Liver (tissue), 9 donors: Measurements from ENCODE around the gene ANKFN1. TPM values are rescaled to one million over a fixed set of nuclear protein-coding genes. Genes with fewer than 3 reads are reported as not detected.

Experiments used
- DNase-seq: peaks from one replicate; pipeline ENCODE4 v3.0.0-alpha.2; 2017; ENCODE audit warnings: low spot score
- H3K27ac ChIP-seq, 2 donors: one replicate each; pipeline ENCODE4 v1.7.0; 2013; ENCODE audit warnings: inconsistent platforms in 2 of 2, low read length in 2 of 2, control low read depth in 1 of 2, low read depth in 1 of 2, mild to moderate bottlenecking in 1 of 2
- H3K27me3 ChIP-seq, 4 donors: one replicate each; pipeline versions ENCODE4 v1.6.1 to v1.7.0; 2013; ENCODE audit warnings: low read length in 3 of 4, inconsistent platforms in 1 of 4, mild to moderate bottlenecking in 1 of 4, moderate library complexity in 1 of 4; ENCODE audit not compliant: control insufficient read depth in 4 of 4, insufficient read depth in 4 of 4
- H3K36me3 ChIP-seq, 4 donors: one replicate each; pipeline versions ENCODE4 v1.6.1 to v1.7.0; 2013; ENCODE audit warnings: low read length in 3 of 4, mild to moderate bottlenecking in 3 of 4, low read depth in 1 of 4, moderate library complexity in 1 of 4; ENCODE audit not compliant: control insufficient read depth in 4 of 4, insufficient read depth in 3 of 4
- H3K4me1 ChIP-seq, 4 donors: one replicate each; pipeline versions ENCODE4 v1.6.1 to v1.7.0; 2013; ENCODE audit warnings: low read length in 3 of 4, mild to moderate bottlenecking in 3 of 4, moderate library complexity in 1 of 4; ENCODE audit not compliant: control insufficient read depth in 4 of 4, insufficient read depth in 4 of 4
- H3K4me3 ChIP-seq, 3 donors: one replicate each; pipeline versions ENCODE4 v1.6.1 to v1.7.0; 2013; ENCODE audit warnings: low read length in 3 of 3, control low read depth in 1 of 3, low read depth in 1 of 3, mild to moderate bottlenecking in 1 of 3
- H3K9ac ChIP-seq, 2 donors: one replicate each; pipeline ENCODE4 v1.7.0; 2013; ENCODE audit warnings: low read length in 2 of 2, mild to moderate bottlenecking in 2 of 2, moderate library complexity in 2 of 2, control low read depth in 1 of 2, low read depth in 1 of 2
- H3K9me3 ChIP-seq, 4 donors: one replicate each; pipeline versions ENCODE4 v1.6.1 to v1.7.0; 2013; ENCODE audit warnings: low read length in 3 of 4; ENCODE audit not compliant: control insufficient read depth in 4 of 4
- ATF3 ChIP-seq: IDR thresholded peaks from 2 replicates; pipeline ENCODE4 v1.6.1; 2016; ENCODE audit warnings: antibody characterized with exemption
- CTCF ChIP-seq: fragments of 150-350 bp; IDR thresholded peaks from 2 replicates; pipeline ENCODE4 v1.5.1; 2017; ENCODE audit warnings: improper control_type of control experiment, low read depth, low read length; ENCODE audit not compliant: missing input control
- FOXA2 ChIP-seq: IDR thresholded peaks from 2 replicates; pipeline ENCODE4 v1.6.1; 2016; ENCODE audit warnings: antibody characterized with exemption
- GABPA ChIP-seq, 2 donors: IDR thresholded peaks in 1 of 2; conservative IDR thresholded peaks in 1 of 2; 2 replicates each; pipeline ENCODE4 v1.6.1; 2016; ENCODE audit warnings: antibody characterized with exemption in 2 of 2, mild to moderate bottlenecking in 1 of 2, moderate library complexity in 1 of 2
- HNF4A ChIP-seq, 2 donors: conservative IDR thresholded peaks; 2 replicates each; pipeline ENCODE4 v1.6.1; 2016; ENCODE audit warnings: antibody characterized with exemption in 2 of 2, mild to moderate bottlenecking in 2 of 2
- HNF4G ChIP-seq: IDR thresholded peaks from 2 replicates; pipeline ENCODE4 v1.6.1; 2016; ENCODE audit warnings: antibody characterized with exemption
- JUND ChIP-seq, 2 donors: IDR thresholded peaks; 2 replicates each; pipeline ENCODE4 v1.6.1; 2016; ENCODE audit warnings: antibody characterized with exemption in 2 of 2
- NR2F2 ChIP-seq: IDR thresholded peaks from 2 replicates; pipeline ENCODE4 v1.6.1; 2016; ENCODE audit warnings: antibody characterized with exemption
- RAD21 ChIP-seq, 2 donors: IDR thresholded peaks; 2 replicates each; pipeline ENCODE4 v1.6.1; 2016; ENCODE audit warnings: antibody characterized with exemption in 2 of 2, mild to moderate bottlenecking in 2 of 2
- RXRA ChIP-seq, 2 donors: IDR thresholded peaks; 2 replicates each; pipeline ENCODE4 v1.6.1; 2017 to 2018; ENCODE audit warnings: antibody characterized with exemption in 2 of 2, mild to moderate bottlenecking in 1 of 2
- TAF1 ChIP-seq: conservative IDR thresholded peaks from 2 replicates; pipeline ENCODE4 v1.6.1; 2016; ENCODE audit warnings: antibody characterized with exemption, mild to moderate bottlenecking
- YY1 ChIP-seq: IDR thresholded peaks from 2 replicates; pipeline ENCODE4 v1.6.1; 2016; ENCODE audit warnings: antibody characterized with exemption, mild to moderate bottlenecking
- ZBTB33 ChIP-seq: IDR thresholded peaks from 2 replicates; pipeline ENCODE4 v1.6.1; 2016; ENCODE audit warnings: antibody characterized with exemption
- WGBS: extraction: QIAGEN DNeasy Blood & Tissue Kit; methylation state at CpG from one replicate; pipeline ENCODE4 v1.1.7; 2013; 5-methylcytosine and 5-hydroxymethylcytosine counted together
- polyA plus RNA-seq, 2 donors: library from polyadenylated mRNA; stranded (reverse) in 1 of 2; unstranded in 1 of 2; fragments of 200-250 nt in 1 of 2; fragments of >200 nt in 1 of 2; fragmentation: Nextera tagmentation in 1 of 2; extraction: Ambion mirVana in 1 of 2; gene quantifications; one replicate each; pipeline versions ENCODE4 v1.2.1 to v1.2.3, GENCODE V29; 2013 to 2015
- total RNA-seq, 2 donors: library from RNA; depleted of rRNA; stranded (reverse); fragments of >200 nt; gene quantifications; one replicate each; pipeline ENCODE4 v1.2.3, GENCODE V29; 2014
- TF ChIP-seq, protein P1 (sequence below): IDR thresholded peaks from 2 replicates; pipeline ENCODE4 v1.6.1; 2016; ENCODE audit warnings: antibody characterized with exemption
- donor health status: healthy.
- donor health status: healthy.
- donor health status: healthy.
- donor health status: healthy.
- donor health status: healthy.

Gene ANKFN1
- total and polyA plus RNA-seq, 4 donors: not detected

DNA sequence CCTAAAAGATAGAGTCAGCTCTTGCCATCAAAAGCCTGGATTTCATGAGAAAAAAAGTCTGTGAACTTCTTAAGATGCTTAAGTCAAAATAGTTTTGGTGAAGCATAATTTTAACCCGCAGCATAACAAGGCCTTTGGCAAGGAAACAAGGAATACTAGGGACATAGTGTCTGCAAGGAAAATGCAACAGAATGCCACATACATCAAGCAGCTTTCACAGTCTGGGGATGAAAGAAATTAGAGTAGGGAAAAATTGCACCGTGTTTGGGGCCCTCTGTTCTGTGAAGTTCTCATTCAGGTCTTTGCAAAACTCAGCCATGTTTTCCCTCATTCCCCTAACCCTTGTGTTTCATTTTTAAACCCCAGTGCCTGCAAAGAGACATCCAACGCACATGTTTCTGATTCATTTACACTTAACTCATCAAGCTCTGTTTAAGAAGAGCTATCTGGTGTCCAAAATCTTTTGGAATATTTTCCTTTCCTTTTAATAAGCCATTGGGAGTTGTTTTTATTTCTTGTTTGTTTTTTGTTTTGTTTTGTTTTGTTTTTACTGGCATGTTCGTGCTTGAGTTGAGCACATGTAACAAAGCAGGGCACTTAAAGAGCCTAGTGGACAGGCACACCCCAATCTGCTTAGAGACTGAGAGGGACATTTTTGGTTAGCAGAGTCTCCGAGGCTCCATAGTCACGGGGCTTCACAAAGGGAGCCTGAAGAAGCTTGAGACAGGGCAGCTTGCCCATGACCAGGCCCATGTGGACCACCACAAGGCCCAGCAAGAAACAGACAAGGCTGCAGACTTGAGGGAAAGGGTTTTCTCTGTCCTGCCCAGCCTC lies 116.5 kb downstream of the ANKFN1 start:
- H3K27ac ChIP-seq: no peak overlapping the region
- WGBS: 81% methylated on average over 6 of the region's 6 CpGs
- H3K4me3 ChIP-seq: no peak overlapping the region
- no peaks in the 10 kb centered on the region for H3K4me1 ChIP-seq
- no peak for TF ChIP-seq TAF1
- no peak for TF ChIP-seq ZBTB33
- no peak for TF ChIP-seq RAD21 (IDR thresholded peaks at IDR 0.05)
- TF ChIP-seq NR2F2: no peak
- TF ChIP-seq GABPA (IDR thresholded peaks at IDR 0.05 in 1 of 2, conservative IDR thresholded peaks at IDR 0.05 in 1 of 2): no peak
- no peak for TF ChIP-seq YY1
- TF ChIP-seq HNF4A (conservative IDR thresholded peaks at IDR 0.05): no peak
- no peak for TF ChIP-seq HNF4G
- TF ChIP-seq JUND (IDR thresholded peaks at IDR 0.05): no peak
- no peak for TF ChIP-seq RXRA (IDR thresholded peaks at IDR 0.05)
- no peak for TF ChIP-seq ATF3
- peaks cover 0 to 3% (median 0%) of the 10 kb centered on the region in 4 donors for H3K27me3 ChIP-seq
- H3K9me3 ChIP-seq: no peaks in the 10 kb centered on the region
- H3K36me3 ChIP-seq: no peaks in the 10 kb centered on the region
- no peak overlapping the region for H3K9ac ChIP-seq
- DNase-seq: no peak

DNA sequence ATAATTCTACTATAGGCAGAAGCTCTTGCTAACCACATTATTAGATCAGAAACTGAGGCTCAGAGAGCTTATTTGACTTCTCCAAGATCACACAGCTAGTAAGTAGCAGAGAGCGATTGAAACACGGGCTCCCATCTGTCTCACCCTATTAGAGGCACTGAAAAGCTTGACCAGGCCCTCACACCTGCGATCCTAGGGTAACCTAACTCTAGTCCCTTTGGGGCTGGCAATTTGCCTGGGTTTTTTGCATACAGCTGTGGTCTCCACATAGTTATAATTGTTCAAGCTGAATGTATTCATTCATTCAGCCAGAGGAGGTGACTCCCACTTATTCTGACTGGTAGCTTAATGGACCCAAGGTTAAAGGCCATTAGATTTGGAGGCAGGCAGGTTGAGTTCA lies 121.2 kb downstream of the ANKFN1 start:
- DNase-seq: no peak
- no peak for TF ChIP-seq FOXA2
- TF ChIP-seq JUND (IDR thresholded peaks at IDR 0.05): no peak
- no peak for TF ChIP-seq RAD21 (IDR thresholded peaks at IDR 0.05)
- no peak for TF ChIP-seq YY1
- TF ChIP-seq, protein P1, sequence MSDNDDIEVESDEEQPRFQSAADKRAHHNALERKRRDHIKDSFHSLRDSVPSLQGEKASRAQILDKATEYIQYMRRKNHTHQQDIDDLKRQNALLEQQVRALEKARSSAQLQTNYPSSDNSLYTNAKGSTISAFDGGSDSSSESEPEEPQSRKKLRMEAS: no peak
- TF ChIP-seq CTCF: no peak
- no peak for TF ChIP-seq HNF4A (conservative IDR thresholded peaks at IDR 0.05)
- no peak for TF ChIP-seq NR2F2
- TF ChIP-seq HNF4G: no peak
- H3K9ac ChIP-seq: no peak overlapping the region
- H3K36me3 ChIP-seq: no peaks in the 10 kb centered on the region
- H3K4me1 ChIP-seq: no peaks in the 10 kb centered on the region
- H3K27ac ChIP-seq: no peak overlapping the region
- no peak overlapping the region for H3K4me3 ChIP-seq
- no peaks in the 10 kb centered on the region for H3K9me3 ChIP-seq
- H3K27me3 ChIP-seq: peaks cover 0 to 5% (median 0%) of the 10 kb centered on the region in 4 donors
- WGBS: 97% methylated on average over 3 of the region's 3 CpGs
